GM12892 (cell line): ENCODE data around the gene KCNIP4.

Experiments
- DNase-seq: peaks from one replicate; pipeline ENCODE4 v3.0.0; 2011; ENCODE audit not compliant: insufficient read length
- FAIRE-seq: peaks from 2 replicates; lab custom pipeline; 2011; peaks lifted over from hg19 to GRCh38; lab: Jason Lieb, UNC
- POLR2A ChIP-seq: IDR thresholded peaks from 2 replicates; pipeline ENCODE4 v1.6.1; 2011; ENCODE audit warnings: low read depth, low read length, control low read depth
- POLR2AphosphoS5 ChIP-seq: IDR thresholded peaks from 2 replicates; pipeline ENCODE4 v1.6.1; 2011; ENCODE audit warnings: low read depth, low read length, control low read depth
- TAF1 ChIP-seq: IDR thresholded peaks from 2 replicates; pipeline ENCODE4 v1.6.1; 2011; ENCODE audit warnings: low read depth, mild to moderate bottlenecking, control low read depth, low read length, borderline replicate concordance

KCNIP4 gene

DNA sequence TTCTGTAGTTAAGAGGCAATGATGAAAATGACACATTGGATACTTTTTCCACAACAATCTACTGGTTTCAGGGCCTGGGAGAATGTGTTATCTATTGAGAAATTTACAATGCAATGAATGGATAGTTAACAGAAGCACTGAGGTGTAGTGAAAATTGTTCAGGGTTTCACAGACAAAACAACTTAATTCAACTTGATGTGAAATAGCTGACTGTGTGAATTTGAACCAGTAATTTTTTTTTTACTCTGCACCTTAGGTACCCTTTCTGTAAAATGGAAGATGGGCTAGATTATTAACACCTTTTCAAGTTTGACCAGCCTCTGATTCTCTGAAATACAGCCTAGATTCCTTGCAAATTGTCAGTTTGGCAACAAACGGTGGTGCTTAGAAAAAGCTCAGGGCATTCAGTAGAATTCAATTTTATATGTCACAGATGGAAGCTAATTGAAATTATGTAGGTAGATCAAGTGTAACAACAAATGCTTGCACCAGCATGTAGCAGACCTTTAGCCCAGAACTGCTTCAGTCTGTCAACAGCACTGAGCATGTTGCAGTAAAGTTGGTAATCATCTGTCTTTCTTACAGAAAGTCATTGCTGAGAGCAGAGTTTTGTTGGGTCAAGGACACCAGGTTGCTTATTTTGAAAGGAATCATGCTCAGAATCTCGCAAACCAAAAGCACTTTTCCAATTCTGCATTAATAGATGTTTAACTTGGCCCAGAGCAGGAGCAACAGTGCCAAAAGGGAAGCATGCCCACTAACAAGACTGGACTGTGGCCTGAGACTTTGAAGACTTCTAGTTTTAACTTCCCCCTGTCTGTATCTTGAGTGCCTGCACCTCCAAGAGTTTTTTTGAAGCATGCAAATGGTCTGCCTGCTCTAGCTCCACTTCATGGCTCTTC, 721.7 kb downstream of the KCNIP4 start:
- no peak for FAIRE-seq
- no peak for TF ChIP-seq POLR2A
- no peak for TF ChIP-seq POLR2AphosphoS5
- TF ChIP-seq TAF1: no peak
- DNase-seq: no peak

DNA sequence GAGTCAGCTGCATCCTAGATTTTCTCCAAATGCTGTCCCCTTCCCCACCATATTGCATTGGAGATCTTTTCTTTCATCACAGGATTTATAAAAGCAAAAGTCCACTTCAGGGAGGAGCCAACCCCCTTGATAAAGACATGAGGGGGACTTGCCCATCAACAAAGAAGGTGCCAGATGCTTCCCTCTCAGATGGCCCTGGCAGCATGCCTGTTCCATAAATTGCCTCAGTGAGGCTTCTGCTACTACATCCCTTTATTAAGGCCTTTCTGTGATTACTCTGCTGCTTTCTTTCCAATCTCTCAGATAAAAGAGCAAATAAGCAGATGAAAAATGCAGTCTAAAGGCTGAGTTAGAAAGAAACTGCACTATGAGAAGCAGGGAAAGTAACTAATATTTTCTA, 736.7 kb downstream of the KCNIP4 start:
- TF ChIP-seq TAF1 (no peak), POLR2A (no peak), POLR2AphosphoS5 (no peak)
- DNase-seq (no peak), FAIRE-seq (no peak)

DNA sequence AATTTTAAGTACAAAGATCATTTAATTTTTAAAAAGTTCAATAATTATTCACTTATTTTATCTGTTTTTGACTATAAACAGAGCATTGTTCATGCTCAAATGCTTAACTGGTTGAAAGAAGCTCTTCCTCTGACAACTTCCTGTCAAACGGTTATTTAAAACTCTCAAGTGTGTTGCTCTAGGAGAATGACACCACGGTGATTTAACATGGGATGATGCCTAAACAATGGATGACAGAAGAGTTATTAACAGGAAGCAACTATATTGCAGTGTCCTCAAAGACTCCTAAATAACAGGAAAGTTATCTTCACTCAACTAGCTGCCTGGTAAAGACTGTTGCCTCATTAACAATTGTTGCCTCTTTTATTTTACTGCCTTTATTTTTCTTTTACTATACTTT, 738.7 kb downstream of the KCNIP4 start:
- FAIRE-seq (no peak), DNase-seq (no peak)
- no peak for TF ChIP-seq POLR2AphosphoS5

DNA sequence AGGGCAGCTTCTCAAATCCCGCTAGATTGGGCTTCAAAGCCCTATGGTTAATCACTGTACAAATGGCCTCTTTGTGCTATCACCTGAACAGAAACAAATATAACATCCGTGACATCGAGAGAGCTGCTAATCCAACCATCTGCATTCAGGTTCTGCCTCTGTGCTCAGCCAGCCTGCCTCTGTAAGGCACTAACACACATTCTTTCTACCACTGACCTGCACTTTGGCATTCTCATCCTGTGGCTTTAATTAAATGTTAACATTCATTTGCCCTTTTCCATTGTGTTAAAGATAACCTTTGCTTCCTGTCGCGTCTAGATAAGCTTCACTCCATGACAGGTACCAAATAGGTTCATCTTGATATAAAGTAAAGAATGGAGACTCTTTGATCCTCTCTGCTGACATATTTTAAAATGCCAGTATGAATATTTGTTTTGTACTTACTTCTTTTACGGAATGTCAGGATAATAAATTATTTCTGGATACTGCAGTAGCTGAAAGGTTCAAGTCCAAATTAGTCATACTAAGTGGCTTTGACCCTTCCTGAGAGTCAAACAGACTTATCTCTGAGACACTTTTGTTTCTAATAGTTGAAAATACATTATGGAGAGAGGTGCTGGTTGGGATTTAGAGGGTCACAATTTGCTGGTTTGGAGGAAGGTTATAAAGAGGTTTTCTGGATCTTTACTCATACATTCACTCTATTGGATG, 742.6 kb downstream of the KCNIP4 start:
- TF ChIP-seq POLR2AphosphoS5 (no peak), POLR2A (no peak), TAF1 (no peak)
- no peak for FAIRE-seq
- DNase-seq: no peak

DNA sequence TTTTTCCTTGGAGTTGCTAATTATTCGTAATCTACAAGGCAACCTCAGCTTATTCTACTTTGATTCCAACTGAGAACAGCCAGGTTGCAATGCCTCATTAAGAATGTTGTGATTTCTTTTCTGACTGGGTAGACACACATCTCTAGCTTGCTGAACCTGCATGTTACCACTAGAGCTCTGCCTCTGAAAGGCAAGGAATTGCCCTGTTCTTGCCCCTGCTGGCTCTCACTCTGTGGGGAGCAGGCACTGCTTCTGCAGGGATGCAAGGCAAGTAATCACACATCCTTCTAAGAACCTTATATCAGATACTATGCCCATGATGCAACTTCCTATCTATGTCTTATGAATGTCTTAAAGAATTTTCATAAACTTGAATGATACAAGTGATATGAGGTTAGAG, 745.2 kb downstream of the KCNIP4 start:
- DNase-seq (no peak), FAIRE-seq (no peak)
- TF ChIP-seq POLR2AphosphoS5 (no peak), POLR2A (no peak), TAF1 (no peak)

DNA sequence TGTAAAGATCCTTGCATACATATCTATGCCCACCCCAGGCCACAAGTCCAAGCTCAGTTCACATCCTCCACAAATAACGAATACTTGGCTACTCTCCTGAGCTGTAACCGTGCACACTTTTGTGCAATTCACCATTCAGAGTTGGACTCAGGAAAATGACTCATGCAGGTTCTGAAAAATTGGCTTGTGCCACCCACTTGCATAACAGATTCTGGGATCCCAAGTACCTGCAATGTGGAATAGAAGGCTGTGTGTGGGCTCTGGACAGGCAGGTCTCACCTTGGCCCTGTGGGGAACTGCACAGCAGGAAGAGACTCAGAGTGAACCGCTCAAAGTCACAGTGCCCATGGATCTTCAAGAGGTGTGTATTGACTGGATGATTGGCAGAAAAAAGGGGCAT, 745.6 kb downstream of the KCNIP4 start:
- no peak for TF ChIP-seq TAF1
- TF ChIP-seq POLR2A: no peak
- no peak for TF ChIP-seq POLR2AphosphoS5

DNA sequence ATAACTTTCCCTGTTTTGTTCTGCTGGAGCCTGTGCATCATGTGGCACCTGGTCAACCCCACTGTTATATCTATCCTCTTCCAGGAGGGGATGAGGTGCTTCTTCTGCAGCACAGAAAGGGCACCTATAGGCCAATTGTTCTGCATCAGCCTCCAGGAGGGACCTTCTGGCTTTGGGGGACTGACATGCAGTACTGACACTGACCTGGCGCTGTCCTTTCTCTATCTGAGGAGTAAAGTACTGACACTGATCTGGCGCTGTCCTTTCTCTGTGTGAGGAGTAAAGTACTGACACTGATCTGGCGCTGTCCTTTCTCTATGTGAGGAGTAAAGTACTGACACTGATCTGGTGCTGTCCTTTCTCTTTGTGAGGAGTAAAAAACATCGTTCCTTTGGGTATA, 749.9 kb downstream of the KCNIP4 start:
- FAIRE-seq (no peak), DNase-seq (no peak)
- no peak for TF ChIP-seq POLR2A
- TF ChIP-seq TAF1: no peak
- no peak for TF ChIP-seq POLR2AphosphoS5

More for the DNA sequence above, 745.6 kb downstream of the KCNIP4 start:
- DNase-seq (no peak), FAIRE-seq (no peak)

DNA sequence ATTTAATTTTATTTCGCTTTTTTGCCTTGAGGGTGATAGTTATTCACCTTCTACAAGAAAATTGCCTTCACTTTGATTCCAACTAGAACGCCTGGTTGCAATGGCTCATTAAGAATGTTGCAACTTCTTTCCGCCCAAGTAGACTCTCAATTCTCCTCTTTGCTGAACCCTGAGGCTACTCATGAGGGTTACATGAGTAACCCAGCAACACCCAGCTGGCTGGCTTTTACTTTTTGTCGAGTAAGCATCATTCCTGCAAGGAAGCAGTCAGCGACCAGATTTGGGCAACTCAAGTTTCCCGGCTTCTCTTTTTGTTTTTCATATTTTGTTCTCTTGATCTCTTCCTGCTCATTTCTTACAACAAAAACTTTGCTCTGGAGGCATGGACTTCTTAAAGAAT, 752.9 kb downstream of the KCNIP4 start:
- TF ChIP-seq POLR2A: no peak
- no peak for TF ChIP-seq TAF1
- no peak for TF ChIP-seq POLR2AphosphoS5
- DNase-seq (no peak), FAIRE-seq (no peak)

DNA sequence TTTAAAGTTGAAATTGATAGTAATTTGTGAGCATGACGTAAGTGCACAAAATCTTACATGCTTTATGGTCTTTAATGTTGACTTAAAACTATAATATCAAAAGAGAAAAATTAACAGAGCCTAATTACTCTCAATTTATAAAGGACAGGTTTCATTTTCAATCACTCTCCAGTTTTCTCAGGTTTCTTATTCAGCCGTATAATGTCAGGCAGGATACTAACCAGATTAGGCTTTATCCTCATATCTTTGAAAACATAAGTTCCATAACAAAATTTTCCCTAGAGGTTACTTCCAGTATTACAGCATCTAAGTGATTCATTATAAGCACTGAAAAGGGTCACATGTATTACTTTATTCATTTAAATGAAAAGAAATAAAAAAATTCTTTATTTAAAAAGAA, 756.2 kb downstream of the KCNIP4 start:
- TF ChIP-seq POLR2A (no peak), TAF1 (no peak), POLR2AphosphoS5 (no peak)
- no peak for FAIRE-seq

DNA sequence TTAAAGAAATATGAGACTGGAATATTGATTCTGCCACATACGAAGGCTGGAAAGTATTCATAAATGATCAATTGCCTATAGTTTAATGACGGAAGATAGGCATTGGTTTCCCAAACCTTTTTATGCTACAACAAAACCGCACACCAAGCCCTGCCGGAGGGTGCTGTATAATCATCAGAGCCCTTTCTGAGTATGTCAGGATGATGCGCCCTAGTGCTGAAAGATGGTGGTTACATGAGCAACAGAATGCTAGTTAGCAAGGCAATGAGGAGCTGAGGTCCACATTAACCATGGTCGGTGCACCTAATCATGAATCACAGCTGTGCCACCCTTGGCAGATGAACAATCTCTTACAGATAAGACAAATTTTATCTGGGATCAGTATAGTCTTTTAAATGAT, 757.3 kb downstream of the KCNIP4 start:
- TF ChIP-seq POLR2A (no peak), TAF1 (no peak), POLR2AphosphoS5 (no peak)
- no peak for DNase-seq
- no peak for FAIRE-seq

More for the DNA sequence above, 756.2 kb downstream of the KCNIP4 start:
- no peak for DNase-seq

DNA sequence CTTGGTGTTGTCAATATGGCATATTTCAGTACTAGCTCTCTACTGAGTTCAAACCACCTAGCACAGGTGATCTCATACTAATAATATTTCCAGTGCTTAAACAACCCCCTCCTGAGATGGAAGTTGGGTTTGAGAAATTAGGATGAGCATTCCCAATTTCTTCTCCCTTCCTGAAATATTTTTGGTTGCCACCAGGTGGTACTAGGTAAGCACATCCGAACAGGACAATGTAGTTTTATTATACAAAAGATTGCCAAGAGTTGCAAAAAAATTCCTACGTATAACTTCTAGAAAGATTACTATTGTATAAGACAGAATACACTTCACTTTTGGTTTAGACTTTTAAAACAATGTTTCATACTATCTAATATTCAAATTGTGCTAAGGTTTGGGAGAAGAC, 763.8 kb downstream of the KCNIP4 start:
- TF ChIP-seq TAF1: no peak
- TF ChIP-seq POLR2AphosphoS5: no peak
- no peak for TF ChIP-seq POLR2A
- no peak for FAIRE-seq

More for the DNA sequence above, 763.8 kb downstream of the KCNIP4 start:
- DNase-seq: no peak
